T follicular helper cell (primary cell): ENCODE measurements around the gene ADAMTS12.

Experiments used
- DNase-seq: peaks from one replicate; pipeline ENCODE4 v3.0.0-alpha.2; 2020; ENCODE audit warnings: low read depth

ADAMTS12 gene

DNA sequence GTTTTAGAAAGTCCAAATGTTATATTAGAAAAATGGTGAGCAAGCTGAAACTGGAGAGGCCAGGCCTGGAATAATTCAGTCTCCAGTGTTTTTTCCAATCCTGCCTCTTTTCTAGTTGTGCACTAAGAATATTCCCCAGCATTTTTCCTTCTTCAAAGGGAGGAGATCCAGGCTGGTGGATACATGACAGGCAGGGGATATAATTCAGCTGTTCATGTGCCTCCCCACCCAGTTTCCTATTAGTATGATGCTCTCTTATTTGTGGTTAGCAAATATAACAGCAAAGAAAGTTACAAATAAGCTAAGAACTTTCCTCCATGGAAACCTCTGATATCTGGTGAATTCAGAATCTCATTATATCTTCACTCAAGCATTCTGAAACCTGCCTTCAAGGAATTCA lies 234.6 kb downstream of the ADAMTS12 start:
- DNase-seq, result no peak

DNA sequence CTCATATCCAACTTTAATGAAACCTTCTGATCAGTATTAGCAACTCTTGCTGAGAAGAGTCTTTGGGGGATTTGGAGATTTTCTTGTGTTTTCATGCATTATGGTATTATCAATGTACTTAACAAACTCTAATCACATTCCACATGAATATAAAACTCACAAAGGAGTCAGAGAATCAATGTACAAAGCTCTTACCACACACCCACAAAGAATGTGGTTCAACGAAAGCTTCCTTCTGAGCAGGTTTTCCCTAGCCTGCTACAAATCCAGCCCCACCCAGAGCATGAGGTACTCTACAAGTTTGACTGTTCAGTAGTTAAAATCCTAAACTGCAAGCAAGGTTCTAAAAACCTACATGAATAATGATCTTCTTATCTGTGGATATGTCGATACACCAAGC lies 240.9 kb downstream of the ADAMTS12 start:
- no peak for DNase-seq

DNA sequence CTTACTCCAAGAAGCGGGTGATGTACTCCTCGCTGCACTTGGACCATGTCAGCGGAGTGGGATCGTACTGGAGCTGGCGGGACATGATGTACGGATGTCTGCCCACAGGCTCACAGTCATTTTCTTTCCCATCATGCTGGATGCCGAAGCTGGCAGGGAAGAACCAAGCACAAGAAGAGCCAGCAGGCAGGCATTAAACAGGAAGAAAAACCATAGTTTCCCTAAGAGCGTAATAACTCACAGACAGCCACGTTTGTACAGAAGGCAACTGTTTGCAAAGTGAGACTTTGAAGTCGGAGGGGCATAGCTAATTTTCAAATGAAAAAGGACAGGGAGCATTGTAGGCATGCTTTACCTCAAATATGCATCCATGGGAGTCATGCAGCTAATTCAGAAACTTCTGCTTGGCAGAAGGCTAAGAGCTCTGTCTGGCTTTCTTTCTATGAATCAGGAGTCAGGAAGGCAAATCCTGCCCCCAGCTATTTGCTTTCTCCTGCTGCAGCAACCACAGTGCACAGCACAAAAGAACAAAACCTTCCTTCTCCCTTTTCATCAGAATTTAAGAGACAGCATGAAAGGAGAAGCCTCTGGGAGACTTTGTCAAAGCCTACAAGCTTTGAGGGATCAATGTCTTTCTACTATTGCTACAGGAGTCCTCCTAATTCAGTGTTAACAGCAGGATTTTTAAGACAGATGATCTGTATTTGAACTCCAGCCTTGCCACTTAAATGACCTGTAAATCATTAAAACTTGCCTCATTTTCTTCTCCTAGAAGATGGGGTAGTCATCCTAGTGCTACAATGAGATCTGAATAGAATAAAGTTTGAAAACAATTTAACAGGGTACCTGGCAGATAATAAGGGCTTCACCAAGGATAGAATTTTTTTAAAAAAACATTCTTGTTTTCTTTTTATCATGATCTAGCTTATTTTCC lies 242.0 kb downstream of the ADAMTS12 start:
- DNase-seq, result no peak

DNA sequence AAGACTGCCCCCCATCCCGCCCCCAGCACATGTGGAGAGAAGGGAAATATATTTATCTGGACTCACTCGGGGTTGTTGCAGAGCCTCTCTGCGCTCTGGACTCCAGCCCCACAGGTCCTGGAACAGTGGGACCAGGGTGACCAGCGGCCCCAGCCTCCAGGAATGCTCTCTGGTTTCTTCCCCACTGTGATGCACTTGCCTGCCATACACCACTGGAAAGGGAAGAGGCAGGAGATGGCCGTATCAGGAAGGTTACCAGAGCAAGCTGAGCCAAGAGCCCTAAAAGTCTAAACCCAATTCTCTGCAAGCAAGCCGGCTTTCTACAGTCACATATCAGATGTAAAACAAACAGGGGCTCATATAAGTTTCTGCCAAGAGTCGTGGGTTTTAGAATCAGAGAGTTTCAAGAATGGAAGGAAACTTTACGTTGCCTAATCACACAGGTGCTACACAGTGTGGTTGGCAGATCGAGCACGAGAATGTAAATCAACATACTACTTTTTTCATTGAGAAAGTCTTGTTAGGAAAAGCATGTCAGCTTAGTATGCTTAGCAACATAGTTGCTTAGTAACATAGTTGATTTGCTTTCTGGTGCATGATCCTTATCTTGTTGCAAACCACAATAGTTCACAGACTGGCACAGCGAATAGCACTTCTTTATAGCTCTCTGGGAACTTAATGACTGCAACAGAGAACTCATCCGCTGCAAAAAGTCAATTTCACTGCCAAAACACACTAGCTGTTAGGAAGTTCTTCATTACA lies 249.9 kb downstream of the ADAMTS12 start:
- no peak for DNase-seq

DNA sequence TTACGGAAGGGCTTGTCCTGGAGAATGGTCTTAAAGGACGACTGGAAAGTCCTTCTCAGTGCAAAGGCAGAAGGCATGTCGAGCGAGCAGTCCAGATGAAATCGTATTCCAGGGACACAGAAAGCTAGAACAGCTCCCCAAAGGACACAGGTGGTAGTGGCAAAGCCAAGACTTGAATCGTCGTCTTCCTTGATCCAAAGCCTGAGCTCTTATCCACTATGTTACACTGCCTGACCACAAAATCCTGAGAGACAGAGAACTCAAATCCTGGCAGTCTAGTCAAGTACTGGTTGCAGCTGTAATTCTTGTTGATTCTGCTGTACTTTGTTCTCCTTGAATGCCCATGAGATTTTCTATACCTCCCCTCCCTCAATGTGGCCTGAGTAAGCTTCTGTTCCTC lies 252.3 kb downstream of the ADAMTS12 start:
- DNase-seq, result no peak

DNA sequence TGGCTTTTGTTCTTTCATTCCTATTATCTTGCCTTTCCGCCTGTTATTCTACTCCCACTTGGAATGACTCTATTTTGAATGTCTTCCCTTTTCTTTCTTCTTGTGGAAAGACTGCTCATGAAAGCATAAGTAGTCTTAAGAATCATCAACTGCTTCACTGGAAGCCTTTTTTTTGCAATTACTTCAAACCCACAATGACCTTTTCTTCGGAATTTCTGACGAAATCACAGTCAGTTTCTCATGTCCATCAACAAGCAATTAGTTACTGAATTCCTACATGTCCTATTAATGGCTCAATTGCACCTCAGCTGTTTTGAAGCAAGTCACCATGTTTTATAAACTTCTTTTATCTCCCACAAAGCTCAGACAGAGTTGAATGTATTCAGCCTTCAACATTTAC lies 254.8 kb downstream of the ADAMTS12 start:
- DNase-seq, result no peak

DNA sequence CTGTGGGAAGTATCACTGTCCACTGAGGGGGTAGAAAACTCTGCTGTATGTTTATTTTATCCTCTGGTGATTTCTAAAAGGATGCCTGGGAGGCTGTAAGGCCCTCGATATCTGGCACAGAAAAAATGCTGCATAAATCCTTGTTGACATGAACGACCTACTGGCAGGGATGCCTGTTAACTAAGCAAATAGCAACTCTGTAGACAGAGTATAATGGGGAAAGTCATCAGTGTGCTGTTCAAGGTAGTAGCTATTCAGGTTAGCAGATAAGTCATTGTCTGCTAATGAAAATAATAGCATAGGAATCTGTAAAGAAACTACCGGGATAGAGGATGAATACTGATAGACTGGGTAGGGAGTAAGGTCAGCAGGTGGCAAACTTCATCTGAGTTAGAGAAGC lies 256.2 kb downstream of the ADAMTS12 start:
- no peak for DNase-seq

DNA sequence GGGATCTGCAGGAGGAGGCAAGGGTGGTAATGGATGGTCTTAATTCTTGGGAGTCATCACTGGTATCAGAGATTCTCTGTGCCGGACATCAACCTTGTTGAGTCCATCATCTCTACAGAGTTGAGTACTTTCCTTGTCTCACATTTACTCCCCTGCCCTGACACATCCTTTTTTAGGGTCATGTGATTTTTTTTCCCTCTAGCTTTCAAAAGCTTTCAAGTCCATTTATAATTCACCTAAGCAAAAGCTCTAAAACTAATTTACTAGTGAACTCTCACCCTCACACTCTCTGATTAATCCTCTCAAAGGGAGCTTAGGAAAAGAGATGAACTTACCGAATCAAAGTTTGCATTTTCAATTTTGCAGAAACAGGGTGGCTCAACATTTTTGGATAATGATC lies 258.1 kb downstream of the ADAMTS12 start:
- no peak for DNase-seq

DNA sequence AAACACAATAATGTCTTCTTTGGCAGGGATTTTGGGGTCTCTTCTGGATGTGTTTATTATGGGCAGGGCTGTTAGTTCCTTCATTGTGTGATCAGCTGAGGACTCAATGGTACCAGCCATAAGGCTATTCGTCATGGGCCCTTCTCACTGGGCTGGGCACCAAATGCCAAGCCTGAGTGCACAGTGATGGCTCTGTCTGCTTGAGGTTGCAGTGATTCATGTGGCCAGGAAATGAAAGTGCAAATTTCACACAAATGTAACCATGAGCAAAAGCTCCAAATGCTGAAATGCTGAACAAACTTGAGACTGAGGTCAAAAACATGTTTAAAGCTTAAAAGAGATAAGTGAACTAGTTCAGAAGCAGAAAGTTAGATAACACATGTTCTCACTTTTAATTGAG lies 260.0 kb downstream of the ADAMTS12 start:
- no peak for DNase-seq

DNA sequence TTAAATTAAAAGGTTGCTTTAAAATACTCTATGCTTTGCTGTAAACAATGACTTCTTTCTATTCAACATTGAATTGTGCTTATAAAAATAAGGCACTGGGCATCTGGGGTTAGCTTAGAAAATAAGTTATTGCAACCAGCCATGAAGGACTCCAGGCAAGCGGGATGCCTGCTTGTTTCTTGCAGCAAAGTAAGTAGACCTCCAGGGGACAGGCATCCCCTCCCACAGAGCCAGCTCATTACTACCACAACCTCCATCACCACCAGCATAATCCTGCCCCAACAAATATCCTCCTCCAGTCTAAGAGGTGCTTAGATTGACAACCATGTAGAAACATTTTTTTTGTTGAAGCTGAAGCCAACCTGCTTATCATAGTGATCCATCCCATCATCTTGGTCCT lies 260.7 kb downstream of the ADAMTS12 start:
- DNase-seq, result no peak

DNA sequence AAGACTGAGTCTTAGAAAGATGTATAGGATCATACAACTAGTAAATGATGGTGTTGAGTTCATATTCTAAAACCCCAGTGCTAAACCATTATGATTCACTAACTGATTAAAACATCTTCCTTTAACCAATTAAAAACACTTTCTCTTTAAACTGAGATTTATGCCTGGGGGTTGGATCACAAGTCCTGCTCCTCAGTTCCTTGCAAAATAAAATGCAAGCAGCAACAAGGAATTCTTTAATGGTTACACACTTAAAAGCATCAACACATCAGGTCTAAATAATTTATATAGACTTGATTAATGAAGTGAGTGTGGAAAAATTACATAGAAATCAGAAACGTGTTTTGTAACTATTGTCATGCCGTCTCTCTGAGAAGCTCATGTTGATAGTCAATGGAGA lies 261.8 kb downstream of the ADAMTS12 start:
- no peak for DNase-seq

DNA sequence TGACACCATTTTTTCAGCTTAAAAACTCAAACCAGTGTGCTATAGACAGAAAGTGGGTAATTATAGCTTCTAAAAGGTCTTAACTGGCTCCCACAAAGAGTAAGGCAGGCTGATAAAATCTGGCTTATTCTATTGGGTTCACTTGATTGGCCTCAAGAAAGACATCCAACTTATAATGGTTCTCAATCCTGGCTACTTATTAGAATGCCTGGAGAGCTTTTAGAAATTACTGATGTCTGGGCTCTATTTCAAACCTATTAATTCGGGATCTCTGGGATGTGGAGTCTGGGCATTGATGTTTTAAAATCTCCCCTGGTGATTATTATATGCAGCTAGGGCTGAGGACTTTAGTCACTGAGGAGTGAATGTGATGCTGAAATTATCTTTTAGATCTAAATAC lies 263.0 kb downstream of the ADAMTS12 start:
- DNase-seq, result no peak

DNA sequence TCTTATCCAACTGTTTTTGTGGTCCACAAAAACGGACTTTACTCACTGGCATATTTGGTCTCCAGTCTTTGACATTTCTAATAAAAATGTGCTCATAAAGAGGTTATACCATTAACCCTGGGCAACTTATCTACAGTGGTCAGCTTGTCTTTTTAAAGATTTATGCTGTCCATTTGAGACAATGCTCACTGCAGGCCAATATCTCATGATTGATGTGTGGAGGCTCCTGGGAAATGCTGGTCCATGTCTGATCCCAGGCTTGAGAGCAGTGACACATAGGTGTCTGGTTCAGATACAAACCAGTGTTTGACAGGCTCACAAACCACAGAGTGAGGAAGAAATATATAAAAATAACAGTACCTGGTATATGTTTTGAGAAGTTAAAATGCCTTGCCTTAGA lies 270.3 kb downstream of the ADAMTS12 start:
- DNase-seq, result no peak

DNA sequence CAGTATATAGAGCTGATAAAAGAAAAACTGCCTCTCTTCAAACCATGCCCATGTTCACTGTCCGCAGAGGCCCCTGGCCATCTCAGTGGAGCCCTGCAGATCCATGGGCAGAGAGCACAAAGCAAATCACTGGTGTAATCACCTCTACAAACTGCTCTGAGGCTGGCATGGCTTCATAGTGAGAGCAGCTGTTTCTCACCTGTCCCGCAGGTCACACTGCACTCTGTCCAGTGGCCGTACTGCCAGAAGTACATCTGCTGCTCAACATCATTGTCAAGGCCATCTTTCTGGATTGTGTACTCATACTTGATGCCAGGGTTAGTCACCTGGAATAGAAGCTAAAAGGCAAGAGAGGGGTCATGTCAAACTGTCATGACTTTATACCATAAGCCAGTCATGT lies 277.8 kb downstream of the ADAMTS12 start:
- no peak for DNase-seq

DNA sequence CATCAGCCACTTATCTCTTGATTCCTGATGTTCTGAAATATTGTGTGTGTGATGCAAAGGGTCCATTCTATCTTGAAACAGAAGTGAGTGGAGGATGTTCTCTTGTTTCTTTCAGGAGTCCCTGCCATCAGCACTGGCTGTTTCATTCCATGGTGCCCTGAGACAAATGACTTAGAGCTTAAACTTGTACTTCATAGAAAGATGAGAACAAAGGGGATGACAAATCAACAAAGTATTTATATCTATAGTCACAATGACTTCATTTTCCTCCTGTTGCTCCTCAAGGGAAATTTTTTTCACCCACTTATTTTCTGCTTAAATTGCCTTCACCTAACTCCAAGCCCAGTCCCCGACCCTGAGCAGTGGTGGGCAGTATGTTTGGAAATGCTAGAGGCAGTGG lies 279.4 kb downstream of the ADAMTS12 start:
- DNase-seq, result no peak

DNA sequence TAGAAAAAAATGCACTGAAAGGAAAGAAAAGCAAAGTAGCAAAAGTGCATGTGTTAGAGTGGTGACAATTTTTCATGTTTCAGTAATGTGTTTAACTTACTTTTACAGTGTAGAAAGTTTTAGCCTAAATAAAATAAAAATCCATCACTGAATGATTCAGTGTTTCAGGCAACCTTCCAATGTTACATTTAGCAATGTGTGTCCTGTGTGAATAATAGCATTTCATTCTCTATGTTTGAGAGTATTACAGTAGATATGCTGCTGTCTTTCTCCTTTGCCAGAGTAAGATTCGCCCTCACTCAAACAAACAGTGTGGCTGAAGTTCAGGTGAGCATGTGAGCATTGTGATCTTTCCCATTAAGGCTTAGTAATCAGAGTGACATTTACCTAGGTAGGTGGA lies 279.9 kb downstream of the ADAMTS12 start:
- DNase-seq, result no peak

DNA sequence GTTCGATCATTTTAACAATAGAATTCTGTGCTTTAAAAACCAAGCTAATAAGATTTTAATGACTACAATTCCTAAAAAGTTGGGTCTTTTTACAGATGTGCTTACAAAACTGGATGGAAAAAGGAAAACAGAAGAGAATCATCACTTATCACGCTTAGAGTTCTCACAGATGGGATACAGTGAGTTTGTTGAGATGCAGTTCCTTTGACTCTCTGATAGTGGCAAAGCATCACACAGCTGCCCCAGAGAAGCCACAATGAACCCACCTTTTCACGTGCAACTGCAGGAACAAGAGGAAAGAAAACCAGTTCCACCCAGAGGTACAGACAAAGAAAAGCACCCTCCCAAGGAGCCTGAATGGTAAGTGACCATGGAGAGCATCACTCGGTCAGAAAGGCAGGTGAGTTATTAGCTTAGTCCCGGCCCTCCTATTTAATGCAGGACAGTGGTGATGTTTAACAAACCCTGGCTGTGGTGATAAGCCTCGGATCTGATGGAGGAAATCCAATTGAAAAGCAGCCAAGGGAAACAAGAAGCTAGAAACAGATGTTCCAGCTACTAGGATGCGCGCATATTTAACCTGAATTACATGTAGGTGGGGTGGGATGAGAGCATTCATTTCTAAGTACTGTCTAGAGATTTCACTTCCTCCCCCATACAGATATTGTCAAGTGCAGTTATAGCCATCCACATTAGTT lies 283.3 kb downstream of the ADAMTS12 start:
- no peak for DNase-seq

DNA sequence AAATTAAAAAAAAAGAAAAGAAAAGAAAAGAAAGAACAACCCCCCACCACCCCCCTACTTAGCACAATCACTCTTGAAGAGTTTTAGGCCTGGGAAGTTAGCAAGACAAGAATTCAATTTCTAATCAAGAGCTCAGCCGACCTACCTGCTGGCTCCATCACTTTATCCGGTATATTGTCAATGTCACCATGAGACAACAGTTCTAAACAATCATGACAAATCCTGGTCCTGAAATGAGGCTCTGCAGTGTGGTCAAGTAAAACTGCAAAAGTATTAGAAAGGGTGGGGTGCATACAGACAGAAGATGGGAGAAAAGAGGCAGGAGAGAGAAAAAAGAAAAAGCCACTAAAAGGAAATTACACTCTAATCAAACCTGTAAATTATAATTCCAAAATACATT lies 287.3 kb downstream of the ADAMTS12 start:
- DNase-seq, result no peak

DNA sequence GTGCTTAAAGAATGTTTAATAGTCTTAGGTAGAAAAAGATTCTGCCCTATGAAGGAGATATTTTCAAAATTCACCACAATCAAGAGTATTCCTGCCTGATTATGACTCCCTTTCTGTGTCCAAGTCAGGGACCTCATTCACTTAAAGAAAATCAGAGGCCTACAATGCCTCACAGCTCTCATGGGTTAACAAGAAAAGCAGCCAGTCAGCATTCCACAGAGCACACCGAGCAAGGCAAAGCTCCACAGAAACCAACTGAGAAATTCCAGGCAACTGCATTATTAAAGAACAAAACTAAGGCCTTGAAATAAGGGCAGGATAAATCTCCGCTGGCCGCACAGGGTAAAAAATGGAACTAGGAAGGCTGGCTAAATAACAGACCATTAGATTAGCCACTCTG lies 289.9 kb downstream of the ADAMTS12 start:
- no peak for DNase-seq

DNA sequence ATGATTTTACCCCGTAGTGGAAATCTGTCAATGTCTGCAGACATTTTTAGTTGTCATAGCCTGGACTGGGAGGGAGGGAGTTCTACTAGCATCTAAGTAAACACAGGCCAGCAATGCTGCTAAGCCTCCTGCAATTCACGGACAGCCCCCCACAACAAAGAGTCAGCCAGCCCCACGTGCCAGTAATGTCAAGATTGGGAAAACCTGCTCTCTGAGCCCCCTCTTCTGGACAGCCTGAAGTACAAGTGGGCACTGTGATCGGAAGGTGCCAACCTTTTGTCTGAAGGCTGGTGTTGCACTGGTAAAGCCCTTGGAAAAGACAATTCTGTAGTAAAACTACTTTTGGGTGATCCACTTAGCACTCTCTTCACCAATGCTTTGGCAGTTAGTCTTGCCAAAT lies 296.5 kb downstream of the ADAMTS12 start:
- DNase-seq, result no peak

DNA sequence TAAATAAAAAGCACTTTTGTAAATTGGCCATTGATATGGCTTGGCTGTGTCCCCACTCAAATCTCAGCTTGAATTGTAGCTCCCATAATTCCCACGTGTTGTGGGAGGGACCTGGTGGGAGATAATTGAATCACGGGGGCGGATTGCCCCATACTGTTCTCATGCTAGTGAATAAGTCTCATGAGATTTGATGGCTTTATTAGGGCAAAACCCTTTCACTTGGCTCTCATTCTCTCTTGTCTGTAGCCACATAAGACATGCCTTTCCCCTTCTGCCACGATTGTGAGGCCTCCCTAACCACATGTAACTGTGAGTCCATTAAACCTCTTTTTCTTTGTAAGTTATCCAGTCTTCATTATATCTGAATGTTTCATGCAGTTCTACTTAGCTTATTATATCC lies 297.8 kb downstream of the ADAMTS12 start:
- DNase-seq, result no peak

DNA sequence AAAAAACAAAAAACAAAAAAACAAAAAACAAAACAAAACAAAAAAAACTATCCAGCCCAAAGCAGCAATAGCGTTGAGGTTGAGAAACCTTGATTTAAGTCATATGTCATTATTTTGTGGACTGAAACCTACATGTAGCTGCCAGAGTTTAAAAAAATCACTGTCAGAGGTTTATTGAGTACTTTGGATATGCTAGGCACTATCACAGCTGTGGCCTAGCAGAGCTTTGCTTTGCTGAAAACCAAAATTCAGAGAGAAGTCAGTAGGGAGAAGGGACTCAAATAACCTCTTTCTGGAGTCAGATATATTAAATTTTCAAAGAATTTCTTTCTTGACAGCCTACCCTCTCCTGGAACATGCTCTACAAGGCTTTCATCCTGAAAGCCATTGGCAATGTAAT lies 299.5 kb downstream of the ADAMTS12 start:
- no peak for DNase-seq
